Aorta (tissue), 5 donors: ENCODE data around the gene MYBPC2. TPM values are rescaled to one million over a fixed set of nuclear protein-coding genes. Genes with fewer than 3 reads are reported as not detected.

Experiments used
- ATAC-seq: fragments of 200-7000 bp; cut with Tn5 transposase; one replicate; pipeline ENCODE4 v1.9.1; 2022; ENCODE audit warnings: moderate library complexity; ENCODE audit not compliant: low FRiP score
- DNase-seq, 2 donors: peaks; one replicate each; pipeline ENCODE4 v3.0.0-alpha.2; 2020
- H3K27ac ChIP-seq, 2 donors: one replicate each; pipeline ENCODE4 v1.5.1; 2013; ENCODE audit warnings: low read length in 2 of 2, mild to moderate bottlenecking in 2 of 2, moderate library complexity in 2 of 2, control low read depth in 1 of 2, inconsistent platforms in 1 of 2, low read depth in 1 of 2
- H3K27me3 ChIP-seq, 2 donors: one replicate each; pipeline ENCODE4 v1.6.1; 2013; ENCODE audit warnings: control low read depth in 1 of 2, low read length in 1 of 2, mild to moderate bottlenecking in 1 of 2, moderate library complexity in 1 of 2; ENCODE audit not compliant: insufficient read depth in 2 of 2, control insufficient read depth in 1 of 2
- H3K36me3 ChIP-seq, 2 donors: one replicate each; pipeline ENCODE4 v1.6.1; 2013; ENCODE audit warnings: control low read depth in 1 of 2, low read length in 1 of 2, mild to moderate bottlenecking in 1 of 2; ENCODE audit not compliant: insufficient read depth in 2 of 2, control insufficient read depth in 1 of 2
- H3K4me1 ChIP-seq, 2 donors: one replicate each; pipeline ENCODE4 v1.6.1; 2013; ENCODE audit warnings: low read length in 2 of 2, control low read depth in 1 of 2, mild to moderate bottlenecking in 1 of 2, moderate library complexity in 1 of 2; ENCODE audit not compliant: insufficient read depth in 2 of 2, control insufficient read depth in 1 of 2
- H3K4me3 ChIP-seq, 2 donors: one replicate each; pipeline ENCODE4 v1.5.1; 2013; ENCODE audit warnings: low read length in 2 of 2, control low read depth in 1 of 2, mild to moderate bottlenecking in 1 of 2
- H3K9me3 ChIP-seq: one replicate; pipeline ENCODE4 v1.6.1; 2013; ENCODE audit warnings: mild to moderate bottlenecking, low read length; ENCODE audit not compliant: control insufficient read depth
- WGBS, 2 donors: extraction: QIAGEN DNeasy Blood & Tissue Kit; methylation state at CpG; one replicate each; pipeline ENCODE4 v1.1.7; 2013; 5-methylcytosine and 5-hydroxymethylcytosine counted together
- intact Hi-C, 2 donors: fragments of 100-400 bp; cut with DNase I; formaldehyde crosslinking; loops; one replicate each; pipeline versions ENCODE4 v1.14.2 to v1.15.0; 2022
- polyA plus RNA-seq, 2 donors: library from polyadenylated mRNA; stranded (reverse); fragments of 200-250 nt; gene quantifications; one replicate each; pipeline ENCODE4 v1.2.3, GENCODE V29; 2013
- total RNA-seq, 2 donors: library from RNA; stranded (reverse); fragmentation: NEBNext Ultra II Directional; extraction: Animal tissue kit (Norgen Biotek cat#: 25700); gene quantifications; one replicate each; pipeline ENCODE4 v1.2.1, GENCODE V29; 2021
- donor health status: healthy with polysubstance abuse.
- donor health status: Bipolar disorder and iron deficiency.
- donor health status: DM: no; HTN: no; CAD: no.
- donor health status: DM: no; HTN: no; CAD: no.
- donor health status: DM: yes; HTN: yes; CAD: no.

Gene MYBPC2
- total and polyA plus RNA-seq, 4 donors = 0.03 TPM; not detected in 3

DNA sequence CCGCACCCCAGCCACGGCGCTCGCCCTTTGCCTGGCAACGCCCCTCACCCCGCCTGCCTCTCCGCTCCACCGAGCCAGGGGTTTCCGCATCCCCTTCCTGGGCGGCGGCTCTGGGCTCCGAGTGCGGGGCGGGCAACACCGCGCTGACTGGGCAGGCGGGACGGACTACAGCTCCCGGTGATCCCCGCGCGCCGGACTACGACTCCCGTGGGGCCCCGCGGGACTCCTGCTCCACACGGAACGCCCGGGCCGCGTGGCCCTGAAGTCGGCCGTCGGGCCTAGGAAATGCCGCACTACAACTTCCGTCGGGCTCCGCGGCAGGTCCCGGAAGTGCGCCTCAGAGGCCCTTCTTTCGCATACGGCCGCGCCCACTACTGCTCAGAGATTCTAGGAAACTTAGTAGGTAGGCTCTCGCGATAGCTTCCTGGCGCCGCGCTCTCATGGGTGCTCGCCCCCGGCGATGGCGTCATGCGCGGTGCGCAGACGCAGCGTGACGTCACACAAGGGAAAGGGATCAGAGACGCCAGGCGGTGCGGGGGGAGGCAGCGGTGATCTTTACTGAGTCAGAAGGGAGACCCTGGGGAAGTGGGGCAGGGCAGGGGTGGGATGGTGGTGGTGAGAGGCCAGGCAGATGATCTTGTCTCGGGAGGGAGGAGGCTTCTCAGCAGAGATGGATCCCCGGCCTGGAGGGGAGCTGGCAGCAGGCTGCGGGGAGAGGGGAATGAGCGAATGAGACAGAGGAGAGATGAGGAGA, 78.6 kb downstream of the MYBPC2 start, which contains the start of gene JOSD2:
TSS of gene JOSD2 (minus strand) at position 123 of the 754 bp plus-strand sequence. CDS start 760 bp downstream, outside the sequence.
- H3K4me1 ChIP-seq = no peaks in the 10 kb centered on the region
- intact Hi-C loops = no loop called here
- H3K4me3 ChIP-seq = peak within 1 kb of the TSS; percentile 51 to 63
- peak within 1 kb of the TSS in 1 of 2 donors; percentile 2 for H3K27ac ChIP-seq
- no peaks in the 10 kb centered on the region for H3K27me3 ChIP-seq
- no peaks in the 10 kb centered on the region for H3K9me3 ChIP-seq
- ATAC-seq = peak; percentile 96
- peak; percentile 99 for DNase-seq
- no peaks in the 10 kb centered on the region for H3K36me3 ChIP-seq
- whole genome bisulfite sequencing, 2 donors = 1 to 2% methylated on average over 69 of the region's 69 CpGs

DNA sequence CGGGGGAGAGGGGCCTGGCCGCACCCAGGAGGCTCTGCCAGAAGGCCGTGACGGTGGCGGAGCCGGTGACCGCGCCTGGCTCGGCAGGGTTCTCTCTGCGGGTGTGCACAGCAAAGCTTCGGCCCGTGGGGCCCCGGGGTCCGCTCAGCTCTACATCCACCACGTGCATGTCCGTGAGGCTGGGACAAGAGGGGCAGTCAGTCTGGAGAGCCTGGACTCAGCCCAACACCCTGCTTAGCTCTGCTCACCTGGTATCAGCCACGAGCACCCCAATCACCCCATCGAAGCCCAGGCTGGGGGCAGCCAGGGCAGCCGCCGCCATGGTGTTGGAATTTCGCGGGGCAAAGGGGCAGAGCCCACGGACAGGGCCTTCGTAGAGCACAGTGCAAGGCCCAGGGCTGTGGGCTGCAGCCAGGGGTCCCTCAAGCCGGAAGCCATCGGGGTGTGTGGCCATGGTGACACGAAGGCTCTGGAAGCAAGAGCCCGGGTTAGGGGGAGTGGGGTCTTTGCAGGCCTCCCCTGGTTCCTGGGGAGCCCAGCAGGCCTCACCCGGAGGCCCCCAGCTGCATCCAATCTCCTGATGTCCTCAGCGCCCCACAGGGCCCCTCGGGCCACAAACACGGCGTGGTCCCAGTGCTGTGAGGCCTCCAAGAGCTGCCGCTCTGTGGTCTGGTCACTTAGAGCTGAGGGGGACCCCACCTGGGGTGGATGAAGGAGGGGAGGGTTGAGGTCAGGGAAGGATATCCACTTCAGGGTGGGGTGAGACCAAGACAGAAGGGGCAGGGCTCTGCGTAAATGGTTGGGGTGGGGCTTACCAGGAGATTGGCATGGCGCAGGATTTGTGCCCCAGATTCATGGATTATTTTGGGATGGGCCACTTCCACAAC, 79.7 kb downstream of the MYBPC2 start:
- DNase-seq (peak in 1 of 2 donors; percentile 79), ATAC-seq (no peak)
- Histone ChIP-seq H3K4me3 (no peak overlapping the region), H3K4me1 (no peaks in the 10 kb centered on the region), H3K36me3 (no peaks in the 10 kb centered on the region), H3K27ac (no peak overlapping the region), H3K27me3 (no peaks in the 10 kb centered on the region), H3K9me3 (no peaks in the 10 kb centered on the region)
- intact Hi-C loops = loop anchor here in 1 of 2 donors (2.0 kb wide), 1 partner anchor 36 kb away; the partner anchor contains the start of genes EMC10 and GARIN5A
- 92% methylated on average over 31 to 36 of the region's 36 CpGs for WGBS, 2 donors

DNA sequence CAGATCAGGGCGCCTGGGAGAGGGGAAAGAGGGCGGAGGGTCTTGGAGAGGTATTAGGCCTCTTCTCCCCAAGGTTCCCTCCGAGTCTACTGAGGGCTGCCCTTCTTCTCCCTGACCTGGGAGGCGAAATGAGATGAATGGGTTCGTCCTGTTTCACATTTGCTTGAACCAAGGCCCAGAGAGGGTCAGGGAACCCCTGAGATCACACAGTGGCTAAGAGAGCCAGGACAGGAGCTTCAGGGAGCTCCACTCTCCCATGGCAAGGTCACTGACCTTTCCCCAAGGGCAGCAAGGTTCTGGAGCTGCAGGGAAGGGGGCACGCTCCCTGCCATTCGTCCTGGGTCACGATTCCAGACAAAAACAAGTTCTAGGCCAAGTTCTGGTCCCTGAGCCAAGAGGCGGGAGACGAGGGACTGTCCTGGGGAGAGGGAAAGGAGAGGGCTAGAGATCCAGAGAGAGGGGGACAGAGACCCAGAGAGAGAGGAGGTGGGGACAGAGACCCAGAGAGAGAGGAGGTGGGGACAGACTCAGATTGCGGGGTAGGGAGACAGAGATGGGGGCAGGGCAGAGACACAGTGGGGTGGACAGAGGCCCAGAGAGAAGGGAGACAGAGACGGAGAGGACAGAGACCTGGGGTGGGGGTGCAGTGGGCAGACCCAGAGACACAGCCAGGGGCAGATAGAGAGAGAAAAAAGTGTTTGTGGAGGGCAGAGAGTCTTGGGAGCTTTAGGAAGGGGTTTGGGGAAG, 80.5 kb downstream of the MYBPC2 start:
- intact Hi-C loops = loop anchor here in 1 of 2 donors (2.0 kb wide), 1 partner anchor 36 kb away; the partner anchor contains the start of genes EMC10 and GARIN5A
- H3K27ac ChIP-seq = no peak overlapping the region
- H3K27me3 ChIP-seq = no peaks in the 10 kb centered on the region
- no peaks in the 10 kb centered on the region for H3K4me1 ChIP-seq
- DNase-seq = peak in 1 of 2 donors; percentile 30
- ATAC-seq = no peak
- H3K4me3 ChIP-seq = no peak overlapping the region
- no peaks in the 10 kb centered on the region for H3K9me3 ChIP-seq
- no peaks in the 10 kb centered on the region for H3K36me3 ChIP-seq
- 43 to 47% methylated on average over 11 to 12 of the region's 12 CpGs for WGBS, 2 donors

DNA sequence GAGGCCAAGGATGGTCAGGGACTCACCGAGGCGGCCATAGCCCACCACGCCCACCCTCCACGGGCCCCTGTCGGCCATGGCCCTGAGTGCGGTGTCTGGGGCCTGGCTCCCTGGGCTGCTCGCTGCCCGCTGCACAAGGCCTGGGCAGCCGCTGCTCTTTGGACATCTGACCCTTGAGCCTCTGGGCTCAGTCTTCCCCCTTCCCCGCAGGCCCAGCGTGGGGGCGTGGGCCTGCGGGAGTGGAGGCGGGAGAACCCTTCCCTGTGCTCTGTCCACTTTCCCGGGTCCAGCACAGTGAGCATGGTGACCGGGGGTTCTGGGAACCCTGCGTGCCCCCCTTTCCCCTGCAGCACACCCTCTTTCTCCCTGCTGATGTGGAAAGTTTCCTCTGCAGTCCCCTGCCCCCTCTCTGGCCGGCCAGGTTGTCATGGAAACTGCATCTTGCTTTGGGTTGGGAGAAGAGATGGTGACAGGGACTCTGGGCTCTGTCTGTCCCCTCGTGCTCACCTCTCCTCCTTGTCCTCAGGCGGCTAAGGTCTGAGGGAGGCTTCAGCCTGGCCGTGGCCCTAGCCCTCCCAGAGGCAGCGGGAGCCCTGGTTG, 81.2 kb downstream of the MYBPC2 start, which contains the start of gene ASPDH:
TSS of gene ASPDH (minus strand) at position 168 of the 600 bp plus-strand sequence. CDS start at position 78, 90 bp downstream.
- H3K27me3 ChIP-seq = no peaks in the 10 kb centered on the region
- H3K4me3 ChIP-seq = no peak within 1 kb of the TSS
- DNase-seq = no peak
- H3K27ac ChIP-seq = no peak within 1 kb of the TSS
- intact Hi-C loops = loop anchor here in 1 of 2 donors (2.0 kb wide), 1 partner anchor 37 kb away; the partner anchor contains the start of genes EMC10 and GARIN5A
- H3K9me3 ChIP-seq = no peaks in the 10 kb centered on the region
- no peaks in the 10 kb centered on the region for H3K36me3 ChIP-seq
- H3K4me1 ChIP-seq = no peaks in the 10 kb centered on the region
- WGBS, 2 donors = 52% methylated on average over 22 of the region's 22 CpGs
- no peak for ATAC-seq

DNA sequence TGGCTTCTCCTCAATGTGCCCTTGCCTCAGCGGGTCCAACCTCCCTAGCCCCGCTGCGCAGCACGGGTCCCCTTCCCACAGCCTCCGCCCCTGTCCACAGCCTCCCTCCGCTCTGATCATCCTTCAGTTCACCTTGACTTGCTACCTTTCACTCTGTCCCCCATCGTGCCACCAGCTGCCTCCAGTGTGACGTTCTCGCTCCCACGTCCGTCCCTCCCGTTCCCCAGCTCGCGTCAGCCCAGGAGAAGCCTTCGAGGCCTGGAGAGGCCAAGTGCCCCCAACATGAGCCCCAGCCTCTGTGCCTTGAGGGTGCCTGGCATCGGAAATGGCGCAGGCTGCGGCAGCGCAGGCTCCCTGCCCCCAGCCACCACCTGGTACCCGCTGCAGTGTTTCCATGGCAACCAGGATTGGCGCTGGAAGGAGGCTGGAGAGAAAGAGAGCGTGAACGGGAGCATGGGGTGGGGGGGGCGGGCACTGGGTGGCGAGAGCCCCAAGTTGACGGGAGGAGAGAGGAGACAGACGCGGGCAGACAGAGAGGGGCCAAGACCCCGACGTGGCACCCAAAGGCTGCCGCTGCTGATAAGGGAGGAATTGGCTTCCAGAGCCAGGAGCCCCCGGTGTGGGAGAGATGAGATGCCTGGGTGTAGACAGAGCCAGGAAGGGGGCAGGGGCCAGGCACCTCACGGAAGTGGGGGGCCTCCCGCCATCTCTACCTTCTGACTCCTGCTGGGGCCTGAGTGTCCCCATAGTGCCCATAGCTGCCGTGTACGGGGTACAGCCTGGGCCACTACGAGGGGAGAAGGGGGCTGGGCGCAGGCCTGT, 81.9 kb downstream of the MYBPC2 start:
- 27 to 29% methylated on average over 34 to 38 of the region's 38 CpGs for WGBS, 2 donors

DNA sequence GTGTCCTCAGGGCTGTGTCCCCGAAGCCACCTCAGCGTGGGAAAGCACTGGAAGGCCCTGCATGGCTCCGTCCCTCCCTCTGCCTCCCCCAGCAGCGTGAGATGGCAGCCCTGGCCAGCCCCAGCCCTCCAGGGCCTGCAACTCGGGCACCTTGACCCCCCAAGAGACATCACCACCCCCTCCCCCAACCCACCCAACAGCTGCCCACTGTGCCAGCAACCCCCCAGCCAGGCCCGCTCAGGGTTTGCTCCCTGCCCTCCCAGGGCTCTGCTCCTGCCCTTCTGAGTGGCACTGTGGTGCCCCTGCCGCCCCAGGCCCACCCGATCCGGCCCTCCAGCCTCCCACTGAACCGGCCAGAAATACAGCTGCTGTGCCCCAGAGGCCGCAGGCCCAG, 82.5 kb downstream of the MYBPC2 start:
- no peak for ATAC-seq
- 64 to 68% methylated on average over 10 to 11 of the region's 11 CpGs for WGBS, 2 donors
- Histone ChIP-seq H3K27ac (no peak overlapping the region), H3K4me3 (no peak overlapping the region), H3K9me3 (no peaks in the 10 kb centered on the region), H3K4me1 (no peaks in the 10 kb centered on the region), H3K27me3 (no peaks in the 10 kb centered on the region), H3K36me3 (no peaks in the 10 kb centered on the region)
- peak in 1 of 2 donors; percentile 72 for DNase-seq
- intact Hi-C loops = no loop called here

More for the DNA sequence above, 81.9 kb downstream of the MYBPC2 start:
- Histone ChIP-seq H3K4me1 (no peaks in the 10 kb centered on the region), H3K36me3 (no peaks in the 10 kb centered on the region), H3K9me3 (no peaks in the 10 kb centered on the region), H3K27me3 (no peaks in the 10 kb centered on the region), H3K4me3 (no peak overlapping the region), H3K27ac (no peak overlapping the region)
- peak in 1 of 2 donors; percentile 65 for DNase-seq
- ATAC-seq = no peak
- intact Hi-C loops = no loop called here
